ENCODE results near the gene KIF16B.
"Not testable (repeated sequence)": the region's sequence is repeated elsewhere in the genome, so short reads cannot be mapped to it uniquely, and the experiment has no call there.

The KIF16B gene

GRCh38 chr20:16290358-16290757 lies 282.9 kb downstream of the KIF16B start:
- no peak for DNase-seq (ENCODE audit: low spot score)

DNA sequence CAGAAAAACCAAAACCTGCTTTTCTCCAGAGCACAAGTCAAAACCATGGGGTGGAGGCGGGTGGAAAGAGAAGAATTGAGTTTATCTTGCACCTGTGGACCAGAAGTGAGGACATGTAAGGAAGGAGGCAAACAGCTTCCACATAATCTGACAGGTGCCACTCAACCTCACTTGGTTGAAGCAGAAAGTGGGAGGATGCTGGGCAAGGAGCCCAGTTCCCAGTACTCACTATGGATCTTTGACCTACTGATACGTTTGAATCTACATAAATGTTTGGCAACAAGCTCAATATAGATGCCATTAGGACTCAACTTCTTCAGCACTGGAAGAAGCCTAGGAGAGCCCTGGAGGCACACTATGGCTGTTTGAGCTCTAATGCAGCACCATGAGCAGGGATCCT lies 285.5 kb downstream of the KIF16B start:
- DNase-seq (ENCODE audit: low spot score), result no peak

DNA sequence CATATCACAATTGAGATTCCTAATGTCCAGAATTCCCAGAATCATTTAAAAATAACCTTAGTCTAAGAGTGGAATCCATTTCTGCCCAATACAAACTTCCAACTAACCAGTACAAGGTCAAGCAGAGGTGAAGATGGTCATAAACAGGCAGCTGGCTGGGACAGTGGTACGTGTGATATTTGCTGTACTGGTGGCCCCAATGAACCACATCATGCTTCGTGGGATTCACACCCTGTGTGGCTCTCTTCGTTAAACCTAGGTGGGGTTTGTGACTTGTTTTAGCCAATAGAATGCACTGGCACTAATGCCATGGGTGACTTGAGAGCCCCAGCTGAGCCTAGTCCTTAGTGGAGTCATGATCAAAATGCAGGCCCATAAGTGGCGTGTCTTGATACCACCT lies 286.6 kb downstream of the KIF16B start:
- DNase-seq (ENCODE audit: low spot score), result no peak

DNA sequence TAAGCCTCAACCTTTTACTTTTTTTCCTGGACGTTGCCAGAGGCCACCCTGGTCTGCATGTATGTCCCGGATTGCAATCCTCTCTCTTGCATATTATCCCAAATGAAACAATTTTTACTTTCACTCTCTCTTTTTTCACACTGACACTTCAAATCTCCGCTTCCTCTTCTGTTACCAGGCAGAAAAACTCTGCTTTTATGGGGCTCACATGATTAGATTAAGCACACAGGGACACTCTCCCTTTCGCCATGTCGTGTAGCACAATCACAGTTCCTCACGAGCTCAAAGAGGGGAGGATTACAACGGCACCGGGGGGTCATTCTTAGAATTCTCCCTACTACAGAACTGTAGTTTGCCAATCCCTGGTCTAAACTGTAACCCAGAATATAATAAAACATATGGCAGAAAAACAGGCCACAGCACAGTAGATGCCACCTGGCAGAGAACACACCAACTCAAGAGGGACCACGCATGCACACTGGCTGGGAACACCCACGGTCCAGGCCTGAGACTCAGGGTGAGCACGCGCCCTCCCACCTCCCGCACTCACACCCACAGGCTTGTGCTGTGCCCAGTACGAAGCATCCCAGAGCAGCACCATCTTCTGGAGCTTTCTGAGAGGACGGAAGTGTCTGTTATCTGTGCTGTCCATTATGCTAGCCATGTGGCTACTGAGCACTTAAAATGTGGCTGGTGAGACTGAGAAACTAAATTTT lies 288.7 kb downstream of the KIF16B start:
- no peak for DNase-seq (ENCODE audit: low spot score)

- DNase-seq (ENCODE audit: low spot score), result no peak
Measured at GRCh38 chr20:16283978-16284377, 289.3 kb downstream of the KIF16B start.

GRCh38 chr20:16283307-16283706 lies 289.9 kb downstream of the KIF16B start:
- no peak for DNase-seq (ENCODE audit: low spot score)

DNA sequence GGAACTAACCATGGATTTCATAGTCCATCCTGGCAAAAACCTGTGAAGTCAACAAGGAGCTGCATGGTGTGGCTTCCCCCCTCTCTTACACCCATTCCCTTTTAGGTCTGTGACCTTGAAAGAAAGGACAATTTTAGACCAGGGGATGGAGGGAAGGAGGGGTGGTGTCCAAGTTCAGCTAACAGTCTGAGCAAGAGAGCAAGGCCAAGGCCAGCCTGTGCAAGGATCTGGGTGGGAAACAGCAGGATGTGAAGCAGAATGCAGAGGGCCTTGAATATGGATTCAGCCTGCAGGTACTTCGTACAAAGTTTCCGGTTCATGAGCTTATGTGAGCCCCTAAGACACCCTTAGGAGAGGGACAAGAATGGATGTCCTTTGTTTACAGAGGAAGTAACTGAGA lies 293.0 kb downstream of the KIF16B start:
- no peak for DNase-seq (ENCODE audit: low spot score)

GRCh38 chr20:16279320-16279719 lies 293.9 kb downstream of the KIF16B start:
- no peak for DNase-seq (ENCODE audit: low spot score)

DNA sequence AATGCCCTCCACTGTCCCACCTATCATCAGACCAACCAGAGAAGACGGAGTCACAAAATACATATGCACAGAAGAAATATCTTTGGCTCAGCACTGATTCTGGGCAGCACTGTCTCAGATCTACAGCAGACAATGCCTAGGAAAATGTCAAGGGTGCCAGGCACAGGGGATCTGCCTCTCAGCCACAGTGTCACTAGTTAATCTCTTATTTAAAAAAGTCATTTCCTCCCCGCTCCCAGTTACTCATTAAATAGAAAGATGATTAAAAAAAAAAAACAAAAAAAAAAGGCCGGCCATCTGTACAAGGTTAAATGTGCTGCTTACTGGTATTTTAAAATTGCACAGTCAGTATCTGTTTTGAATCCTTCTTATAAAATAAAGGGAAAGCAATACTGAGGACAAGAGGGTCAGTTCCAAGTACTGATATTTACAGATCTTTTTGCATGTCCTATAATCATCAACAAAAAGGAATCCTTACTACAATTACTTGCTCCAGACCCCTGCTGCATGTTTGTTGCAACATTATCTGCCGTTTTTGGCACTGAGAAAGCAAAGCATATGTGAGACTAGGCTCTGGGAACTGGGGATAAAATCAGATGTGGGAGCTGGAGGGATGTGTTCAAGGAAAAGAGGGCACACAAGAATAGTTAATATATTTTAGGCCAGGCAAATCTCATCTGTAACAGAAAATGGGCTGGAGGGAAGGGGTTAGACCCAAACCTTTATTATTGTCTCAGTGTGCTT lies 299.3 kb downstream of the KIF16B start:
- DNase-seq (ENCODE audit: low spot score), result no peak

DNA sequence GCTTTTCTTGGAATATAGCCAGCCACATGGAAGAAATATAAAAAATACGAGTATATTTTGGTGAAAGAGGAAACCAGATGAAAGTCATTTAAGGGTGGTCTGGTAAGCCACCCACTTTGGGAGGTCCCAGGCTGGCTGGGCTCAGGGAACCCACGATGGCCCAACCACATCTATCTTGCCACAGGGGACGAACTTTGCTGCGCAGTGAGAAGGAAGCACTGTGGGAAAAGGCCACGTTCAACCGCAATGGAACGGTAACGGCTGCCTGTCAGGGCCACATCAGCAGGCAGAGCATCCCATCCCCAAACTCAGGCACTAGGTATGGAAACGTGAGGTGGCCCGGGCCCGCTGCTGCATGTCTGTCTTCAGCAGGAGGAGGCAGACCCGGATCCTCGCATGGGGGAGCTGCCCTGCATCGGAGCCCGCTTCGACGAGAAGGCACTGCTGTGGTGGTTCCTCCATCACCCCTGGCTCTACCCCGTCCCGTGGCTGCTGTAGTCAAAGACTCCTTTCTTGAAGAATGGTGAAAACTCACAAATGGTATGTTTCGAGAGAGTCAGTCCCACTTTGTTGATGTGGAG lies 300.4 kb downstream of the KIF16B start:
- no peak for DNase-seq (ENCODE audit: low spot score)

DNA sequence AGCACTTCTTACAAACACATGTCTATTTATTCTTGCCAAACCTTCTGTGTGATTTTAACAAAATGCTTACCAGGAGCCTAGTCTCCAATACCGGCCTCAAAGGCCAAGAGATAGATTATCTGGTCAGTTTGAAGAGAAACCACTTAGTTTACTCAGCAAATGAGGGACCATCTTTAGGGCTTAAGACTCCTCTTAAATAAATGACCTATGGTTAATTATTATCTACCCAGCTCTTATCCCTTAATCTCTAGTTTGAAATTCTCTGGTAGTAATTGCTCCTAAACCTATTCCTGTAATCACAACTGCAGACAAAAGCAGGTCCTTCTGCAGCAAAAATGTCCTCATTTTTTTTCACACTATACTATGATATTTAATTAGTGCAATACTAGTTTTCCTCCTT lies 301.8 kb downstream of the KIF16B start:
- DNase-seq (ENCODE audit: low spot score), result no peak

- no peak for DNase-seq (ENCODE audit: low spot score)
Measured at GRCh38 chr20:16270989-16271388, 302.3 kb downstream of the KIF16B start.

DNA sequence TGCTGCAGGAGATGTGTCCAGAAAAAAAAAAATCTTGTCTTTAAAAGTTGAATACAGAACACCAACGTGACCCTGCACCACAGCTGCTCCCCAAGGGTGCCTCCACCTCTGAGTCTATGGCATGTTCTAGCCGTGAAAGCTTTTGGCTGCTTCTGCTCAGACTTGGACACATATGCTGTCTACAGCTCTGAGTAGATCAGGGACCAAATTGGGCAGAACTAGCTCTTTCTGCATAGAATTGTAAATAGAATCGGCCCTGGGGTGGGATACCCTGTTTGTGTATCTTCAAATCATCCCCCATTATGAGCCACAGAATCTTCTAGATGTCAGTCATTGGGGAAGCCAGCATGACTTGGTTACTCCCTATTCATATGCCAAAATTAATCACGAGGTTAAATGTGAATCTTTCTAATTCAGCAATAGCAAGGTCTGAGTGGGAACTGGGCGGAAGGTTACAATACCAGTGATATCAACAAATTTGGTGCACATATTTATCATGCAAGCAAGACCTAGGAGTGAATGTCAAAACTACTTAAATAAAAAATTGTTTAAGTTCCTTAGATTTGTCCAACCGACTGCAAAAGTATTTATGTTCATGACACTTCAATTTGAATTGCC lies 302.8 kb downstream of the KIF16B start:
- no peak for DNase-seq (ENCODE audit: low spot score)

DNA sequence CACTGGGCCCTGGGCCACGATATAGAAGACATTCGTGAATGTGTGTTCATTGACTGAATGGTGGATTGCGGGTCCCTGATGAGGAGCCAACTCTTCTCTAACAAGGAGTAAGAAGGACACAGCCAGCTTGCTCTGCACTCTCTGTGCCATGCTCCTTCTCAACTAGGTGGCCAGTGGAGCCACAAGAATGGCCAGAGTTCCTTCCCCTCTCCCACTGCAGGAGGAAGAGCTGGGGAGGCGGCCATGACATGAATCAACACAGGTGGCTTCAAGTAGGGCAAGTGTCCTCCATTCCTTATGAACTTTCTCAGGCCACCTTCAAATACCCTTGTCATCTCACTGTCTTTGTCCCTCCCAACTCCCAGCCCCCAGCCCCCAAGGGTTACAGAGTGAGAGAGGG lies 305.7 kb downstream of the KIF16B start:
- DNase-seq (ENCODE audit: low spot score), result no peak

GRCh38 chr20:16265334-16265733 lies 307.9 kb downstream of the KIF16B start:
- no peak for DNase-seq (ENCODE audit: low spot score)

DNA sequence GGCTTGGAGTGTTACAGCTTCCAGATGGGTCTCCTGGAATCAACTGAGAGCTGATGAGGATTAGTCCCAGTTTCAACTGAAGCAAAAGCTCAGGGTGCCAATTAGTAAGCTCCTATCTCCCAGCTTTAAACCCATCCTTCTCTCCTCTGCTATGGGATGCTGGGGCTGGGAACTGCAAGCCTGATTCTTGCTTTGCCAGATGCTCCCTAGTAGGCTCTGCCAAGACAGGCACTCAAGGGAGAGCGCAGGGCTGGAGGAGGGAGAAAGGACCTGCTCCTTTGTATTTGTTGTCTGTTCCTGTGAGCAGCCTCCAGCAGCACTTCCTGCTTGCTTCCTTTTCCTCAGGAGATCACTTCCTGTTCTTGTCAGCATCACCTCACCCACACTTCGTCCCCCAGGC lies 309.7 kb downstream of the KIF16B start:
- peak; percentile 40 for DNase-seq (ENCODE audit: low spot score)

- DNase-seq (ENCODE audit: low spot score), result no peak
Measured at GRCh38 chr20:16262594-16262993, 310.7 kb downstream of the KIF16B start.

- no peak for DNase-seq (ENCODE audit: low spot score)
Measured at GRCh38 chr20:16261733-16262273, 311.4 kb downstream of the KIF16B start.

- no peak for DNase-seq (ENCODE audit: low spot score)
Measured at GRCh38 chr20:16260911-16261310, 312.3 kb downstream of the KIF16B start.

DNA sequence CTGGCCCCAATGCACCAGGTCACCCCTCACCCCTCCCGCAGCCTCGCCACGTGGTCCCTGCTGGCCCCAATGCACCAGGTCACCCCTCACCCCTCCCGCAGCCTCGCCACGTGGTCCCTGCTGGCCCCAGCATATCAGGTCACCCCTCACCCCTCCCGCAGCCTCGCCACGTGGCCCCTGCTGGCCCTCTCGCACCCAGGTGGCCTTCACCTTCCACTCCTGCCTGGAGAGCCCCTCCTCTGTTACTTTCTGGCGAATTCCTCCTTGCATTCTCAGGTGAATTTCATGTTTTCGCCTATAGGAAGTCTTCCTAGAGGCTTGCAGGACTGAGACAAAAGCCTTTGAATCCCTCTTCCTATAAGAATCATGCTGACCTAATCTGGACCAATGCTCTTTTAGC lies 313.1 kb downstream of the KIF16B start:
- DNase-seq (ENCODE audit: low spot score), result not testable (repeated sequence)

DNA sequence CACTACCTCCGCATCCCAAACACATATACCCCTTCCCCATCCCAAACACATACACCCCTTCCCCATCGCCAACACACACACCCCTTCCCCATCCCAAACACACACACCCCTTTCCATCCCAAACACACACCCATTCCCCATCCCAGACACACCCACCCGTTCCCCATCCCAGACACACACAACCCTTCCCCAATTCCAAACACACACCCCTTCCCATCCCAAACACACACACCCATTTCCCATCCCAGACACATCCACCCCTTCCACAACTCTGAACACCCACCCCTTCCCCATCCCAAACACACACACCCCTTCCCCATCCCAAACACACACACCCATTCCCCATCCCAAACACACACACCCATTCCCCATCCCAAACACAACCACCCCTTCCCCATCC lies 314.5 kb downstream of the KIF16B start:
- no peak for DNase-seq (ENCODE audit: low spot score)

GRCh38 chr20:16257813-16258430 lies 315.3 kb downstream of the KIF16B start:
- DNase-seq (ENCODE audit: low spot score), result no peak

Data from kidney capillary endothelial cell (primary cell).